ENCODE data around the gene GRIN2C.
"Not testable (repeated sequence)": the region's sequence is repeated elsewhere in the genome, so short reads cannot be mapped to it uniquely, and the experiment has no call there.

The GRIN2C gene

DNA sequence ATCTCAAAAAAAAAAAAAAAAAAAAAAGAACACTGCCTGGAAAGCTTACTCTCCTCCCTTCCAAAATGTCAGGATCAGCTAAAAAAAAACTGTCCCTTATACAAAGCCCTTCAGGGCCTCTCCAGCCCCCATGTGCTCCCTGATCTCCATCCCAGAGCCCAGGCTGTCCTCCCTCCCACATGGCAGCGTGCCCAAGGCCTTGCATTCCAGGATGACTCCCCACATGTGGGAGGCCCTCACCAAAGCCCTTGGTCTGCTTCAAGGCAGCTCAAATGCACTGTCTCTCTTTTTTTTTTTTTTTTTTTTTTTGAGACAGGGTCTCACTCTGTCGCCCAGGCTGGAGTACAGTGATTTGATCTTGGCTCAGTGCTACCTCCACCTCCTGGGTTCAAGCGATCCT, 10.8 kb upstream of the GRIN2C start:
- no peaks in the 10 kb centered on the region for H4K20me1 ChIP-seq (ENCODE audit: insufficient read depth, low read length)
- no peak for TF ChIP-seq EZH2phosphoT487 (IDR thresholded peaks at IDR 0.05; ENCODE audit: low read length)
- no peak for TF ChIP-seq EZH2 (optimal IDR thresholded peaks at IDR 0.05; ENCODE audit: low read depth, low read length)
- TF ChIP-seq, protein P1, sequence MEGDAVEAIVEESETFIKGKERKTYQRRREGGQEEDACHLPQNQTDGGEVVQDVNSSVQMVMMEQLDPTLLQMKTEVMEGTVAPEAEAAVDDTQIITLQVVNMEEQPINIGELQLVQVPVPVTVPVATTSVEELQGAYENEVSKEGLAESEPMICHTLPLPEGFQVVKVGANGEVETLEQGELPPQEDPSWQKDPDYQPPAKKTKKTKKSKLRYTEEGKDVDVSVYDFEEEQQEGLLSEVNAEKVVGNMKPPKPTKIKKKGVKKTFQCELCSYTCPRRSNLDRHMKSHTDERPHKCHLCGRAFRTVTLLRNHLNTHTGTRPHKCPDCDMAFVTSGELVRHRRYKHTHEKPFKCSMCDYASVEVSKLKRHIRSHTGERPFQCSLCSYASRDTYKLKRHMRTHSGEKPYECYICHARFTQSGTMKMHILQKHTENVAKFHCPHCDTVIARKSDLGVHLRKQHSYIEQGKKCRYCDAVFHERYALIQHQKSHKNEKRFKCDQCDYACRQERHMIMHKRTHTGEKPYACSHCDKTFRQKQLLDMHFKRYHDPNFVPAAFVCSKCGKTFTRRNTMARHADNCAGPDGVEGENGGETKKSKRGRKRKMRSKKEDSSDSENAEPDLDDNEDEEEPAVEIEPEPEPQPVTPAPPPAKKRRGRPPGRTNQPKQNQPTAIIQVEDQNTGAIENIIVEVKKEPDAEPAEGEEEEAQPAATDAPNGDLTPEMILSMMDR (IDR thresholded peaks at IDR 0.05; ENCODE audit: low read length) = no peak
- no peak for DNase-seq

DNA sequence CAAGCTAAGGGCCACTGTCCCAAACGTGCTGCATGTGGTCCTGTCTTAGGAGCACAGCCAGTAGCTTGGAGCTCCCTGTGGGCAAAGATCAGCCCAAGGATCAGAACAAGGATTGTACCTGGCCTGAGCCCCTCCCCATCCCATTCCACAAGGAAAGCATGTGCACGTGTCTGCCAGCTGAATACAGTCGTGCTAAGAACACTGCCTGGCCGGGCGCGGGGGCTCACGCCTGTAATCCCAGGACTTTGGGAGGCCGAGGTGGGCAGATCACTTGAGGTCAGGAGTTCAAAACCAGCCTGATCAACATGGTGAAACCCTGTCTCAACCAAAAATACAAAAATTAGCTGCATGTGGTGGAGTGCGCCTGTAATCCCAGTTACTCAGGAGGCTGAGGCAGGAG, 10.3 kb upstream of the GRIN2C start:
- H3K4me2 ChIP-seq (ENCODE audit: low read depth, low read length); DNase-seq; H3K36me3 ChIP-seq (replicated peaks; ENCODE audit: insufficient read depth, low read length); H3K4me3 ChIP-seq (ENCODE audit: low read length); H3K9ac ChIP-seq (ENCODE audit: low read length); H3K27me3 ChIP-seq (replicated peaks; ENCODE audit: insufficient read depth, low read length); H3K9me3 ChIP-seq (replicated peaks; ENCODE audit: insufficient read depth, low read length); H4K20me1 ChIP-seq (ENCODE audit: insufficient read depth, low read length); H3K27ac ChIP-seq (ENCODE audit: low read length); H3K79me2 ChIP-seq (ENCODE audit: low read length); H2AFZ ChIP-seq (ENCODE audit: low read length); H3F3A ChIP-seq (ENCODE audit: insufficient read depth, low read length); H3K9me2 ChIP-seq (replicated peaks; ENCODE audit: insufficient read depth, low read length): not testable (repeated sequence)
- H3K4me1 ChIP-seq (ENCODE audit: low read length) = peaks cover 18% of the 10 kb centered on the region; the same call in 1 of the 2 replicates

More for the DNA sequence above, 10.8 kb upstream of the GRIN2C start:
- Histone ChIP-seq H3K9ac (ENCODE audit: low read length) (no peak overlapping the region), H3K9me2 (replicated peaks; ENCODE audit: insufficient read depth, low read length) (no peaks in the 10 kb centered on the region), H3K4me1 (ENCODE audit: low read length) (peaks cover 23% of the 10 kb centered on the region; the same call in 1 of the 2 replicates), H3F3A (ENCODE audit: insufficient read depth, low read length) (0 out of 2 replicates have a peak, but pooled peaks cover 4% of the 10 kb centered on the region), H2AFZ (ENCODE audit: low read length) (no peak overlapping the region), H3K4me3 (ENCODE audit: low read length) (no peak overlapping the region), H3K4me2 (ENCODE audit: low read depth, low read length) (no peak overlapping the region), H3K27me3 (replicated peaks; ENCODE audit: insufficient read depth, low read length) (no peaks in the 10 kb centered on the region), H3K79me2 (ENCODE audit: low read length) (no peaks in the 10 kb centered on the region), H3K36me3 (replicated peaks; ENCODE audit: insufficient read depth, low read length) (no peaks in the 10 kb centered on the region), H3K27ac (ENCODE audit: low read length) (no peak overlapping the region), H3K9me3 (replicated peaks; ENCODE audit: insufficient read depth, low read length) (no peaks in the 10 kb centered on the region)

DNA sequence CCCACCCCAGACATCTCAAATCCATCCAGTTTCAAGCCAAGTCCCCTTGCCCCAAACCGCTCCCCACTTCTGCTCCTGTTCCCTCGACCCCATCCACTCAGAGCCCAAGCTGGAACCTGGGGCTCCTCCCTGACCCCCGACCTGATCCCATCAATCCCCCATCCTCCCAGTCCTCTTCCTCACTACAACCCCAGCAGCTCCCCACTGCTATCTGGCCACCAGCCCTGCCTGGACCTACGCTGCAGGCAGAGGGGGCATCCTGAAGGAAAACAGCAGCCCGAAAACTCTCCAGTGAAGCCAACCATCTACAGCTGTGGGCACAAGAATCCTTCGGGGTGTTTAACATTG, 9.2 kb upstream of the GRIN2C start:
- TF ChIP-seq EZH2 (optimal IDR thresholded peaks at IDR 0.05; ENCODE audit: low read depth, low read length) (no peak), EZH2phosphoT487 (IDR thresholded peaks at IDR 0.05; ENCODE audit: low read length) (no peak)
- TF ChIP-seq, protein P1 (IDR thresholded peaks at IDR 0.05; ENCODE audit: low read length) = no peak
- H3K36me3 ChIP-seq (replicated peaks; ENCODE audit: insufficient read depth, low read length) = no peaks in the 10 kb centered on the region
- no peaks in the 10 kb centered on the region for H3K27me3 ChIP-seq (replicated peaks; ENCODE audit: insufficient read depth, low read length)
- no peaks in the 10 kb centered on the region for H3F3A ChIP-seq (ENCODE audit: insufficient read depth, low read length)
- no peak overlapping the region for H3K27ac ChIP-seq (ENCODE audit: low read length)
- H3K4me1 ChIP-seq (ENCODE audit: low read length) = peaks cover 6% of the 10 kb centered on the region; the same call in 1 of the 2 replicates
- H3K9me3 ChIP-seq (replicated peaks; ENCODE audit: insufficient read depth, low read length) = no peaks in the 10 kb centered on the region
- no peak for DNase-seq
- H3K79me2 ChIP-seq (ENCODE audit: low read length) = no peaks in the 10 kb centered on the region
- H3K9me2 ChIP-seq (replicated peaks; ENCODE audit: insufficient read depth, low read length) = no peaks in the 10 kb centered on the region
- no peak overlapping the region for H3K4me3 ChIP-seq (ENCODE audit: low read length)
- H2AFZ ChIP-seq (ENCODE audit: low read length) = no peak overlapping the region
- H4K20me1 ChIP-seq (ENCODE audit: insufficient read depth, low read length) = no peaks in the 10 kb centered on the region
- no peak overlapping the region for H3K4me2 ChIP-seq (ENCODE audit: low read depth, low read length)
- H3K9ac ChIP-seq (ENCODE audit: low read length) = no peak overlapping the region

DNA sequence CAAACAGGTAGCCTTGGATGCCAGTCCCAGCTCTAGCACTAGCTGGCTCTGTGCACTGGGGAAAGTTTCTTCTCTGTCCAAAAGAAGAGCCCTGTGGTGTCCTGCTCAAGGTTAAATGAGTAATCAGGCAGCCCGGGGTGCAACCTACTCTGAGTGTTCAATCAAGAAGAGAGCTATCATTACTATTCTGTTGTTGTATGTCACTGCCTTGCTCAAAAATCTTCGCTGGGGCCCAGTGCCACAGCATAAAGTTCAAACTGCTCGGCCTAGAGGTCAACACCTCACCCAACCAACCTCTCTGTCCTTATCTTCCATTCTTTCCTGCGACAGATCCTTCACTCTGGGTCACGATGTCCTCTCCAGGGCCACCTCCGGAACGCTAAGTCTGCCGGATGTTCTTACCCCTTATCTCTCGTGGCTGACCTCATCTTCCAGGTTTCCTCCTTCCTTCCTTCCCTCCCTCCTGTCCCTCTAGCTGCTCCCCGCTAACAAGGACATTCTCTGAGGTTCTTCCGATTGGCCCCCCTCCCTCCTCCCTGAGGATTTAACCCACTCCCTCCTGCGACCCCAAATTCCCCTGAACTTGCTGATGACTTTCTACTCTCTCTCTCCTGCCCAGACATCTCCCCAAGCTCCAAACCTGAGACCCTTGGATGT, 8.7 kb upstream of the GRIN2C start:
- Histone ChIP-seq H3K4me3 (ENCODE audit: low read length) (no peak overlapping the region), H3K4me1 (ENCODE audit: low read length) (0 out of 2 replicates have a peak, but pooled peaks cover 6% of the 10 kb centered on the region), H3K27ac (ENCODE audit: low read length) (no peak overlapping the region), H2AFZ (ENCODE audit: low read length) (no peak overlapping the region), H3K4me2 (ENCODE audit: low read depth, low read length) (no peak overlapping the region), H3K9me2 (replicated peaks; ENCODE audit: insufficient read depth, low read length) (no peaks in the 10 kb centered on the region), H3K27me3 (replicated peaks; ENCODE audit: insufficient read depth, low read length) (no peaks in the 10 kb centered on the region), H3K79me2 (ENCODE audit: low read length) (no peaks in the 10 kb centered on the region), H3F3A (ENCODE audit: insufficient read depth, low read length) (no peaks in the 10 kb centered on the region), H4K20me1 (ENCODE audit: insufficient read depth, low read length) (no peaks in the 10 kb centered on the region), H3K9ac (ENCODE audit: low read length) (no peak overlapping the region), H3K9me3 (replicated peaks; ENCODE audit: insufficient read depth, low read length) (no peaks in the 10 kb centered on the region), H3K36me3 (replicated peaks; ENCODE audit: insufficient read depth, low read length) (no peaks in the 10 kb centered on the region)
- no peak for DNase-seq
- TF ChIP-seq, protein P1 (IDR thresholded peaks at IDR 0.05; ENCODE audit: low read length) = no peak
- TF ChIP-seq EZH2 (optimal IDR thresholded peaks at IDR 0.05; ENCODE audit: low read depth, low read length) = no peak
- no peak for TF ChIP-seq EZH2phosphoT487 (IDR thresholded peaks at IDR 0.05; ENCODE audit: low read length)
